ENCODE data around the gene EVC. TPM values are rescaled to one million over a fixed set of nuclear protein-coding genes. Genes with fewer than 3 reads are reported as not detected.

The EVC gene
- total and polyA plus RNA-seq, 2 of the 8 experiments (the other 6 are each of a cell fraction or from before 2014, with no cell fraction given) = 2.6 to 9.8 TPM

GRCh38 chr4:5774416-5775036 is 63.5 kb downstream of the EVC start:
- TF ChIP-seq SIRT6 (IDR thresholded peaks at IDR 0.05; ENCODE audit: low read length) = no peak
- TF ChIP-seq ATF3 (IDR thresholded peaks at IDR 0.05; ENCODE audit: insufficient read depth, low read depth, low read length) = no peak
- no peak for TF ChIP-seq GTF2F1 (IDR thresholded peaks at IDR 0.05; ENCODE audit: borderline replicate concordance, low read depth, low read length)
- TF ChIP-seq FOSL1 (IDR thresholded peaks at IDR 0.05; ENCODE audit: insufficient read depth, low read depth, low read length) = no peak
- TF ChIP-seq ZNF274 (IDR thresholded peaks at IDR 0.05; ENCODE audit: borderline replicate concordance, extremely low read depth, low read length) = no peak
- no peak for TF ChIP-seq JUND (IDR thresholded peaks at IDR 0.05; ENCODE audit: low read length)
- ChIA-PET CTCF (ENCODE audit: partially characterized antibody) (interaction anchor here (0.7 to 1.2 kb wide), 3 partner anchors 16 to 24 kb away, joined by 3 to 4 read pairs (median 3); no protein-coding TSS in a partner anchor), POLR2A (ENCODE audit: partially characterized antibody) (no interaction called here)
- H3K23me2 ChIP-seq (ENCODE audit: low read depth, low read length) = no peaks in the 10 kb centered on the region
- H2BK12ac ChIP-seq (ENCODE audit: low read depth, low read length) = no peak overlapping the region
- H3K27ac ChIP-seq (ENCODE audit: low read depth, low read length) = no peak overlapping the region
- H3K79me1 ChIP-seq (ENCODE audit: low read depth, low read length) = no peaks in the 10 kb centered on the region
- H3K4me3 ChIP-seq (ENCODE audit: extremely low read depth in 1 of 4, insufficient read depth in 2 of 4, low read depth in 3 of 4, low read length in 4 of 4) = no peak overlapping the region
- no peak overlapping the region for H3K4ac ChIP-seq (replicated peaks; ENCODE audit: insufficient read length, low read depth, low read length)
- no peaks in the 10 kb centered on the region for H4K20me1 ChIP-seq (replicated peaks in 1 of 2; ENCODE audit: control insufficient read depth in 1 of 2, insufficient read depth in 2 of 2, low read length in 2 of 2)
- 0 out of 2 replicates have a peak overlapping the region, but pooled peaks have one; percentile 97 for H2BK5ac ChIP-seq (ENCODE audit: low read depth, low read length)
- FAIRE-seq = no peak
- no peak overlapping the region for H2AK5ac ChIP-seq (ENCODE audit: low read depth, low read length)
- H3K4me2 ChIP-seq (ENCODE audit: insufficient read depth in 1 of 2, low read depth in 2 of 2, low read length in 2 of 2) = no peak overlapping the region; a peak in 1 of 4 replicates
- H2BK15ac ChIP-seq (ENCODE audit: low read length) = no peak overlapping the region
- no peak overlapping the region for H3K56ac ChIP-seq (replicated peaks; ENCODE audit: insufficient read length, low read depth, low read length)
- no peaks in the 10 kb centered on the region for H3K79me2 ChIP-seq (ENCODE audit: control insufficient read depth in 1 of 2, insufficient read depth in 2 of 2, low read length in 2 of 2)
- H3K4me1 ChIP-seq (replicated peaks in 1 of 4; ENCODE audit: control insufficient read depth in 3 of 4, insufficient read depth in 4 of 4, low read length in 3 of 4) = peaks cover 0 to 6% (median 3%) of the 10 kb centered on the region in 4 experiments; a peak in 3 of 7 replicates
- no peak overlapping the region for H4K91ac ChIP-seq (replicated peaks; ENCODE audit: insufficient read length, low read length)
- DNase-seq (ENCODE audit: low read depth in 1 of 2, low spot score in 2 of 2) = peak in 1 of 2 experiments; percentile 24
- H3K23ac ChIP-seq (ENCODE audit: insufficient read length) = no peak overlapping the region
- no peak overlapping the region for H4K5ac ChIP-seq (ENCODE audit: insufficient read length, low read depth, low read length)
- no peak overlapping the region for H3K18ac ChIP-seq (ENCODE audit: extremely low read depth, low read length)
- no peak overlapping the region for H2AFZ ChIP-seq (ENCODE audit: low read length)
- H2BK20ac ChIP-seq (ENCODE audit: low read length) = no peak overlapping the region
- H3K9ac ChIP-seq (replicated peaks in 1 of 4; ENCODE audit: extremely low read depth in 1 of 4, low read depth in 3 of 4, low read length in 3 of 4) = no peak overlapping the region
- 92% methylated on average over 2 of the region's 2 CpGs; no CpG with 5 or more reads in 1 of the 2 experiments for WGBS, 2 experiments (ENCODE audit: extremely low coverage in 1 of 2, insufficient coverage in 1 of 2, insufficient read length in 1 of 2, insufficient replicate concordance in 2 of 2, low coverage in 1 of 2, low lambda C conversion rate in 2 of 2, missing lambda C conversion rate in 1 of 2)
- H2BK120ac ChIP-seq (replicated peaks; ENCODE audit: low read depth, low read length) = no peak overlapping the region
- H3K27me3 ChIP-seq (replicated peaks in 1 of 4; ENCODE audit: control insufficient read depth in 3 of 4, extremely low read depth in 1 of 4, insufficient read depth in 3 of 4, low read length in 3 of 4) = no peaks in the 10 kb centered on the region
- H3K36me3 ChIP-seq (ENCODE audit: control insufficient read depth in 2 of 4, insufficient read depth in 4 of 4, low read length in 3 of 4) = peaks cover 0 to 13% (median 5%) of the 10 kb centered on the region in 4 experiments; a peak in 3 of 8 replicates
- H3K9me3 ChIP-seq (ENCODE audit: insufficient read depth in 2 of 2, low read depth in 1 of 2, low read length in 1 of 2) = peaks cover 20 to 30% of the 10 kb centered on the region in 2 experiments
- H4K8ac ChIP-seq (ENCODE audit: extremely low read depth, insufficient read depth, low read length) = no peak overlapping the region
- H3K14ac ChIP-seq (ENCODE audit: insufficient read length) = no peak overlapping the region

All from H1 (cell line).